DMS53 (cell line): ENCODE measurements around the gene ENTHD1.
A peak's percentile ranks its signal among the peaks of the same experiment; 100 is the strongest.

ENCODE experiments used
- DNase-seq: peaks from one replicate; lab custom pipeline; 2025; lab: John Stamatoyannopoulos, UW

ENTHD1 gene

DNA sequence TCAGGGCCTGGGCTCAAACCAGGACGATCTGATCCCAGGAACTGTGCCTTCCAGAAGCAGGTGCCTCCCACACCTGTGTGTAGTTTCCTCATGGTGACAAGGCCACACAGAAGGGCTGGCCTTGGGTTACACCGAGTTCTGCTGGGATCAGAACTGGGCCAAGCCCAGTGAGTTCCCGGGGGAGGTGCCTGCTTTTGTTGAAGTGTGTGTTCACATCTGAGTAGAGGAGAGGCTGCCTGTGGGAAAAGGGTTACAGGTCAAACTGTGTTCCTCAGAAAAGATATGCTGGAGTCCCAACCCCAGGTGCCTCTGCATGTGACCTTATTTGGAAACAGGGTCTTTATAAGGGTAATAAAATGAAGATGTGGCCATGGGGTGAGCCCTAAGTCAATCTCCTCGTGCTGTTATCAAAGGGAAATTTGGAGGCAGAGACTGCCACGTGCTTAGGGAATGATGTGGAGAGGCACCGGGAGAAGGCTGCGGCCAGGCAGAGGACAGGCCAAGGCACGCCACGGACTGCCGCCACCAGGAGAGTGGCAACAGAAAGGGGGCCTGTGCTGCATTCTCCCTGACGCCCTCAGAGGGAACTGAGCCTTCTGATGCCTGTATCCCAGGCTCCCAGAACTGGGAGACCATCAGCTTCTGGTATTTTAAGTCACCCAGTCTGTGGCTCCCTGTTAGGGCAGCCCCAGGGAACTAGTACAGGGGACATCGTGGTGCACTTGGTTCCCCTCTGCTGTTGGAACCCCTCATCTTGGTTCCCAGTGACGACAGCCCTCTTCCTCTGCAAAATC, 164.2 kb downstream of the ENTHD1 start:
- no peak for DNase-seq

DNA sequence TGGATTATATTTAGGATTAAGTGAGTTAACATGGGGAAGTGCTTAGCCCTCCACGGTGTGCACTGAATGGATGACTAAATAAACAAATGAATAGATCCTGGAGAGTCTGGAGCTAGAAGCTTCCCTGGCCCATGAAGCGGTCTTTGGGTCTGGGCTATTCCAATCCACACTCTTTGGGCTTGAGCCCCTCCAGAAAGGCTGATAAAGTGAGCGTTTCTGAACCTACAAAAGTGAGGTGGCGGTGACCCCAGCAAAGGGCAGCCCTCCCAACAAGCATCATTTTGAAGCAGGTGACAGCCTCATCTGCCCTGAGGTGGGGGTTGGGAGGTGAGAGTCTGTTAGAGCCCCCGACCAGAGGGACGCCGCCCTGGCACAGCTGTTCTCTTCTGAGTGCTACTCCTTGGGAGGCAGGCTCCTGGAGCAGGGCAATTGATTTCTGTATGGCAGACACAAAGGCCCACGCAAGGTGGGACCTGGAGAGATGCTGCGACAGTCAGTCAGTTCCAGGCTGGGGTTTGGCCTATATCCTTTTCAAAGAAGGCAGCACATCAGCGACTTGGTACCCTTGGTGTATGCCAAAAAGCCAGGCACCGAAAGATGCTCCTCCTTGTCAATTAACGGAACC, 165.2 kb downstream of the ENTHD1 start:
- DNase-seq = peak; percentile 30

DNA sequence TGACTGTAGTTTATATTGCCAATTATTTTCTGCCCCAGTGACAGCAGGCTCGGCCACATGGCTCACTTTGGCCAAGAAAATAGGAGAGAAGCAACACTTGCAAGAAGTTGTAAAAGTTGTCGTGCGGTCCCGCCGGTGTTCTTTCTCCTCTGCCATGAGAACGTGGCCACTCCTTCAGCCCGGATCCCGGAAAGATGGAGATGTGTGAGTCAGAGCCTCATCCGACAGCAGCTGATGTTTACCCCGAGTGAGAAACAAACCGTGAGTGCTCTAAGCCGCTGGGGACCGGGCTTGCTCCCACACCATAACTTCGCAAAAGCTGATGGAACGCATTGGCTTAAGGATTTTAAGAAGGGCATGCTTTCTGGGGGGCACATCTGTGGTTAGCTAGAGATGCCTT, 166.0 kb downstream of the ENTHD1 start:
- DNase-seq = peak; percentile 85

DNA sequence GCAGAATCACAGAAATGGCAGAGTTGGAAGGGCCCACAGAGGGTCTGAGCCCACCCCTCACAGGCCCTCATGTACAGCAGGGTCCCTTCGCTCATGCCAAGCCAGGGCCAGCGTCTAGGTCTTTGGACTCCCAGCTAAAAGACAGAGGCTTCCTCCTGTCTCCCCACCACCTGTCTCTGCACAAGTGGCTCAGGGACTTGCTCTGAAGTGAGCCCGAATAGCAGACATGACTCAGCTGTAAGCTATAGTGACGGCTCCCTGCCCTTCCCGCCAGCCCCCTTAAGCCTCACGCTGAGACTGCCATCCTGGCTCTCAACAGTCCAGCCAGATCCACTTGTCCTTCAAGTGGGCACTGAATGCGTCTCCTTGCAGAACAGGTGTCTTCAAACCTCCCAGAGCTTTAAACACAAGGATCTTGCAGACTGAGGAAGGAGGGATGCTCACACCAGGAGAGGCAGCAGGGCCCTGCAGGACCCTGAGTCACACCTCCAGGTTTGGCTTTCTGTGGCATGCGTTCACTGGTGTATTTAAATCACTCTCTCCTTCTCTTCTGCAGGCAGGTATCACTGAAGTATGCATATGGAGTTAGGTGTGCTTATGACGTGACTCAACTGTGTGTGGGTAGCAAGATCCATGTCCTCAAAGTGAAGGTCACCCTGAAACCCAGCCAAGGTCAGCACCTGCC, 168.1 kb downstream of the ENTHD1 start:
- peak; percentile 44 for DNase-seq

DNA sequence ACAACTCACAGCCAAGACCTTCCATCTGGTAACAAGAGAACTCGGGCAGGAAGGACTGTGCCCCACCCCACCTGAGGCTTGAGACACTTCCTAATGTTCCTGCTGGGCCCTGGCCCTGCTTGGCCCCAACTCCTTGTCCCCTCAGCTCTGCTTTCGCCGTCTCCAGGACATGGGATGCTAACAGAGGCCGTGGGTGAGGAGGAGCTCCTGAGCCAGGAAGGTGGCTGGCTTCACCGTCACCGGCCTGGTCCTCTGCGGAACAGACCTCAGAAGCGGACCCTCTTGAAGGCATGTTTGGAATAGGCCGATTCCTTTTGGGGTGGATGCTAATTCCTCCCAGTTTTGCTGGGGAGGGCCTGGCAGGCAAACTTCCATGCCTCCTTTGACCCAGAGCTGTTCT, 168.7 kb downstream of the ENTHD1 start:
- DNase-seq = no peak

DNA sequence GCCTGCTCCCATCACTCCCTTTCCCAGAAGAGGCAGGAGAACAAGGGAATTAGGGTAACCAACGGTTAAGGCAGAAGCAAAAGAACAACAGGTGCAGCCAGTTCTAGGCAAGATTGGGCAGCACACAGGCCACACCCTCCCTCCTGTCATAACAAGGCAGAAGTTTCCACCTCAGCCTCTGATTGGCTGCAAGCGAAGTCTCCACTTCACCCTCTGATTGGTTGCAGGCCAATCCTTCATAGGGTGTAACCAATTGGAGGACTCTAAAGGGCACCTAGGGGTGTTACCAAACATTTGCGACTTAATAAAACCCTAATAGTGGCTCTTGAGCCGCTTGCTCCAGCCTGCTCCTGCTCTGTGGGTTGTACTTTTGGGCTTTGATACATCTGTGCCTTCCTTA, 169.2 kb downstream of the ENTHD1 start:
- DNase-seq = no peak

DNA sequence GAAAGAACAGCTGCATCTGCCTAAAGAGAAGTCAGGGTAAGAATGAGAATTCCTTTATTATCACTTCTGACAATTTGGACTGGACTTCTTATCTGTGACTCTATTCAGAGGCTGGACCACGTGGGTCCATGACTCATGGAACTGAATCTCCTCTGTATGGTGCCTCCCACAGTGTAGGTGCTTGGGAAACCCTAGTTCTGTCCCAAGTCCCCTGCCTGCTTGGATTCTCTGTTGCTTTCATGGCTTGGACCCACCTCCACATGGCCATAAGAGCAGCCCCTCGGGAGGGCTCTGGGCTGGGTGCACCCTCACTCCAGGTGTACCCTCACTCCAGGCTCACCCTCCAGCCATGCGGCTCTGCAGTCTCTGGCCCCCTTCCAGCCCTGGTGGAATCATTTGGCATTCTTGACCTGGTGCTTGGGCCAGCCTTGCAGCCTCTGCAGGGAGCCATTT, 169.6 kb downstream of the ENTHD1 start:
- peak; percentile 18 for DNase-seq

DNA sequence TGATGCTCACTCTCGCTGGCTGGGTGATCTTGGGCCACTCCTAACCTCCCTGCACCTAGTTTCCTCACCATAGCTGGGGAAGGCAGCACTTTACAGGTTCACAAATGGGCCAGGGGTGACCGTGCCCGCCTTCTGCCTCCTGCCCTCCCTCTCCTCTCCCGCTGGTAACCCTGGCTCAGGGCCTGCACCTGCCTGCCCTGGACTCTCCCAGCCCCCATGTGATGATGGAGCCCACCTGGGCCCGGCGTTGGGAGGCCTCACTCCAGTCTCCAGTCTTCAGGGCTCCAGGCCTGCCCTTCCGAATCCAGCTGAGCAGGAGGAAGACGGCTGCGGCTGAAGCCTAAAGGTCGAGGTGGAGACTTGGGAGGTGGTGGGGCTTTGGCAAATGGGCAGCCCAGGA, 170.1 kb downstream of the ENTHD1 start:
- no peak for DNase-seq

DNA sequence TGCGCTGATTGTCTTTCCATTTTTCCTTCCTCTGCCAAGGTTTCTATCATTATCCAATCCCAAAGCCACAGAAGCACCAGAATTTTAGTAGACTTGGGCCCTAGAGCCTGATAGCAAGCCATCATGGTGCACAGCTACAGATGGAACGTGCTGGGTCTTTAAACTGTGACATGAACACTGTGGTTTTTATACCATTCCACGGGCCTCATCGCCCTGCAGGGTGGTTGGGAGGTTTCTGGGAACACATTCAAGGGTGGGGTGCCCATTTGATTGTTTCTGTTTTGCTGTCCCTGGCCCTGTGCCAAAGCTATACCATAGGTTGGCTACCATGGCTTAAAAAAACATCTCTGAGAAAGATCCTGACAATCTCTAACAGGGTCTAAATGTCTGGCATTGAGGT, 171.1 kb downstream of the ENTHD1 start:
- DNase-seq = no peak

DNA sequence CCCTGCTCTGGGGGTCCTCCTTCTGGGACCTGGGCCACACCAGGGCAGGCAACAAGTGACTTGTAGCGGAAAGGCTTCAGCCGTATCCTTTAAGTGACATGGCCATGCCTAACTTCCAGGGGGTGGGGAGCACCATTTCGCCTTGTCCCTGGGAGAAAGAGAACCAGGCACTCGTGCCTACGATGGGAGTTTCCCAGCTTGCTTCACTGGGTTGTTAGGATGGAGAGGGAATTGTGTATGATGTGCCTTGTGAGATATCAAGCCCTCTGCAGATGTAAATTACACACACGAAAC, 171.6 kb downstream of the ENTHD1 start:
- no peak for DNase-seq

DNA sequence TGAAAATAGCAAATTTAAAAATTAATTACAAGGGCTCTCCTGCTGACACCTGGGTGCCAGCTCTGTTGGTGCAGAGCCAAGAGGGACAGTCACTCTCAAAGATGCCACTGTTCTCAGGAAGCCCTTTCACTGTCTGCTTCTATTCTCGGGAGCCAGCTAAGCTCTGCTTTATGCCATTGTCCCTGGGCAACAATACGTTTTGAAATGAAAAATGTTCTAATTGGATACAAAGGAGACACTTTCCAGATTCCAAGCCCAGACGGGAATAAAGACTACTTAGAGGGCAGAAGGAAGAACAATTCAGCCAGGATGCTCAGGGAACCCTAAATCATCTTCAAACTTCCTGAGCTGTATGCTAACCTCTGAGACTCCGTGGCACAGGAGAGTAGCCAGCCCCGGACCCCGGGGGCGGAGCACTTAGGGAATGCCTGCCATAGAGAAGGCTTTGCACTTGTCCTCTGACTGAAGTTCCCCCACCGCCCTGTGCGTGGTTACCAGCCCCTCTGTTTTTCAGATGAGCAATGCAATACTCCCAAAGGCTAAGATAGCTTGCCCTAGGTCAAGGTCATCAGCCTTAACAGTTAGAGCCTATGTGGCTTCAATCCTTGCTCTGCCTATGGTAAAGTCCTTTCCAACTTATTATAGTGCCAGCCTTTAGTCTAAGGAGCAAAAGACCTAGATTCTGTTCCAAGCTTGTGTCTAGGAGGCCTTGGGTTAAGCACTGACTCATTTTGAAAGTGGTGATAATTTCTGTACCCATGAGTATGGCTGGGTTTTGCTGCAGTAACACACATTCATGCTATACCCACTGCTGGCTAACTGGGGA, 172.1 kb downstream of the ENTHD1 start:
- DNase-seq = no peak

DNA sequence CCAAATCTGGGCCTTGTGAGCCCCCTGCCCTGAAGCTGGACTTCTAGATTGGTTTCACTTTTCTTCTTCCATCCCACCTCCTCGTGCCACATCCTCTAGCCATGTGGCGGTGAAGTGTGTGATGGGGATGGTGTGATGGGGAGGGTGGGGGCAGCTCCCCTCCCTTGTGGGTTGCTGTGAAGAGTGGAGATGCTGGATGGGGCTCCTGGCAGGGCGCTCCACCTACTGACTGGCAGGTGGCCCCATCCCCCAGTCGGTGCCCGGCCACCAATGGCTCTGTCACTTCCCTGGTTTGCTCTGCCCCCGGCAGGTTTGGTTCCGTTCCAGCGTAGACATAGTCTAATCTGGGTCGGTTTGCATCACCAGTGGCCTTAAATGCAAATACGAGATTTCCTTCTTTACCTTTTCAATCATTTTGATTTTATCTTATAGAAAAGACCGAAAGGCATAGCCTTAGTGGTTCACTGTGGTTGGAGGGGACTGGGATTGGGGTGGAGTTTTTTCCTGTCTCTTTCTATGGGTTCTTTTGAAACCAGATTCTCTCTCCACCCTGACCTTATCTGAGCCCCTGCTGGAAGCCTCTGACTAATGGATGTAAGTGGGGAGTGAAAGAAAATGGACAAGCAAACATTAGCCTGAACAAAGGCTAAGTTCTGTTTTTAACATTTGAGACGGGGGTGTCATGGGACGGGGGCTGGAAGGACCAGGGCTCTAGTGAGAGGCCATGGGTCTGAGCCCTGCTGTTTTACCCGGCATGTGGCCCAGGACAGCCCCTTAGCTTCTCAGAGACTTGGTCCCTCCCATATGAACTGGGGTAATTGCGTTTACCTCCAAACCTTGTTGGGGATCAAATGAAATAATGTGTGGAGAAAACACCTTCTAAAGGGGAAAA, 173.8 kb downstream of the ENTHD1 start:
- no peak for DNase-seq

DNA sequence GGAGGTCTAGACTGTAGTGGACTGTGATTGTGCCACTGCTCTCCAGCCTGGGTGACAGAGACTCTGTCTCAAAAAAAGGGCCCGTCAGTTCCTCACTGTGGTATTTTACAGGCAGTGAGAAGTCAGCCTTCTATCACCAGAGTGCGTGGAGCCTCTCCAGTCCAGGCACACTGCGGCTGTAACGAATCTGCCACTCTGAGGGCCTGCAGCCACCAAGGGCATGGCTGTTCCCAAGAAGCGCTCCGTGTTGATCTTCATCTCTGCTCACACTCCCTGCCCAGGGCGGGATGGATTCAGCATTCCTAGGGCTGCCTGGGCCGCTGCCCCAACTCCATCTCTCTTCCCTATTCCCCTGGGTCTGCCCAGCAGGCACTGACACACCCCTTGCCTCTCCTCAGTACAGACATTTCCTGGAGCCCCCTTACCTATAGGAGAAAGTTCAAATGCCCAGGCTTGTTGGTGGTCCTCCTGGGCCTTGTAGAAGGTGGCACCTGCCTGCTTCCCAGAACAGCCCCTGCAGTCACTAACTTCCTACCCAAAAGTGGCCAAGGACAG, 174.6 kb downstream of the ENTHD1 start:
- DNase-seq = no peak

DNA sequence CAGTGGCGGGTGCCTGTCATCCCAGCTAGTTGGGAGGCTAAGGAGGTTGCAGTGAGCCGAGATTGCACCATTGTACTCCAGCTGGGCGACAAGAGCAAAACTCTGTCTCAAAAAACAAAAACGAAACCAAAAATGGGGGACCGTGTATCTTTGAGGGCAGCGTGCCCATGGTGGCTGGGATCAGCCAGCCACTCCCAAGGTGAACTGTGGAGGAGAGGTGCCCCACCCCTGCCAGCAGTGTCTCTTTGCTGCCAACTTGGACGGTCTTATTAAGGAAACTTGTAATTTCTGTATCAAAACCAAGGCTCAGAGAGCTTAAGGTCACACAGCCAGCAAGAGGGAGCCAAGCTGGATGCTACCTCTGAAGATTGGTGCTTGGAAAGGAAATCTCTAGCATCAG, 175.4 kb downstream of the ENTHD1 start:
- no peak for DNase-seq

DNA sequence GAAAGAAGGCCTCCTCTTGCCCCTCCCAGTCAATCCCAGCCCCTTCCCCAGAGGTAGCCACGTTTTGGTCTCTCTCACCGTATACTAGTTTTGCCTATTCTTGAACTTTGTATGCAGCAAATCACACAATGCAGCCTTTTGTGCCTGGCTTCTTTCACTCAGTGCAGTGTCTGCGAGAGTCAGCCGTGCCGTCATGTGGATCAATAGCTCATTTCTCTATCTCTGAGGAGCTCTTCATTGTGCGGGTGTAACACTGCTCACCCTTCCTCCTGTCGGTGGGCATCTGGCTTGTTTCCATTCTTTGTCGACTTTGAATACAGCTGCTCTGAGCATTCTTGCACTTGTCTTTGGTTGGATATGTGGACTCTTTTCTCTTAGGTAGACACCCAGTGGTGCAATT, 176.5 kb downstream of the ENTHD1 start:
- DNase-seq = no peak

DNA sequence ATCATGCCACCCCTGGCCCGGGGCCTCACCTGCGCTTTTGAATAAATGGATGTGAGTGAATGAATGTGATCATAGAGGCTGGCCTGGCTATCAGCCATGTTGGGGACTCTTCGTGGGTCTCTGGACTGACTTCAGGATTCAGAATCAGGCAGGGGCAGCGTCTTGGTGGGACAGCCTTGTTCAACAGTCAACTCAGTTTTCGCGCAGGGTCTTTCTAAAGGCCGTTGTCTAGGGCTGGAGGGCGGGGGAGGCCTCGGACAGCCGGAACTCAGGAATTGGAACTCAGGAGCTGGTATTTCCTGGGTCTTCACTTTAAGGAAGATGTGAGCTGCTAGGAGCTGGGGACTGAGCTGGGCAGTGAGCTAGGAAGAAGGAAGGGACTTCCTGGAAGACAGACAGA, 177.0 kb downstream of the ENTHD1 start:
- DNase-seq = no peak

DNA sequence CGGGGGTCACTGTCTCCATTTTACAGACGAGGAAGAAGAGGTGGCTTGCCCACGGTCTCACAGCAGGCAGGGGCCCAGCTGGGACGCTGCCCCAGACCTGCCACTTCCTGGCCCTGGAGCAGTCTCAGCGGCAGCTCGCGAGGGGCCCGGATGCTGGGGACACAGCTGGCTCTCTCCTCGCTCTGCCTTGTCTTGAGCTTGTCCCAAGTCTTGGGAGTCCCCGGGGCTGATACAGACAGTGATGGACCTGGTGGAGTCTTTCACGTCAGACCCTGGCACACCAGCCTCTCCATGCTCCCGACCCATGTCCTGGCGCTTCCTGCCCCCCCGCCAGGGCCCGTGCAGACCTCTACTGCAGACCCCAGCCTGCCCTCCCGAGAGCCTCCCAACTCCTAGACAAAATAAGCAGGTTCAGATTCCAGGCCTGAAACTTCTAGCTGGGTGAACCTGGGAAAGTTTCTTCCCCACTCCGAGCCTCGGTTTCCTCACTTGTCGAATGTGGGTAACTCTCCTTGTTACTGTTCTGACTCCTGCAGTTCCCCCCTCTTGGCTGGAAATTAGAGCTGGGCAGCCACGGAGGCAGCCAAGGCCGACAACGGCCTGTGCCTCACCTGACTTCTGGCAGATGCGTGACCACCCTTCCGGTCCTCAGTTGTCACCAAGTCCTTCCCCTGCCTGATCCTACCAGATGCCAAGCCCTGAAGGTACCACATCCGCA, 177.6 kb downstream of the ENTHD1 start:
- no peak for DNase-seq

DNA sequence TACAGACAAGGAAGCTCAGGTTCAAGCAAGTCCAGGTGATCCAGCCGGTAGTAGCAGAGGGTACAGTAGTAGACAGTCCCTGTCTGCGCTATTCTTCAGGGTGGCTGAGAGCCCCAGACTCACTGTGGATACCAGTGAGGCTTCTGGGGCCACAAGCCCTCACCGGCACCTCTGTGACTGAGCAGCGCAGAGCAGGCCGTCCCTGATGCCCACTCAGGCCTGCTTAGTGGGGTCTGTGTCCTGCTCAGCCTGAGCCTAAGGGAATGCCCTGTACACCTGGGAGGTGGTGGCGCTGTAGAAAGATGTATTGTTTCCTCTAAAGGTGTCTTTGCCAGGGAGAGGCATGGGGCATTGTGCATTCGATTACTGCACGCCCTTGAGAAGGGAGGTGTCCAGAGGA, 179.2 kb downstream of the ENTHD1 start:
- no peak for DNase-seq

DNA sequence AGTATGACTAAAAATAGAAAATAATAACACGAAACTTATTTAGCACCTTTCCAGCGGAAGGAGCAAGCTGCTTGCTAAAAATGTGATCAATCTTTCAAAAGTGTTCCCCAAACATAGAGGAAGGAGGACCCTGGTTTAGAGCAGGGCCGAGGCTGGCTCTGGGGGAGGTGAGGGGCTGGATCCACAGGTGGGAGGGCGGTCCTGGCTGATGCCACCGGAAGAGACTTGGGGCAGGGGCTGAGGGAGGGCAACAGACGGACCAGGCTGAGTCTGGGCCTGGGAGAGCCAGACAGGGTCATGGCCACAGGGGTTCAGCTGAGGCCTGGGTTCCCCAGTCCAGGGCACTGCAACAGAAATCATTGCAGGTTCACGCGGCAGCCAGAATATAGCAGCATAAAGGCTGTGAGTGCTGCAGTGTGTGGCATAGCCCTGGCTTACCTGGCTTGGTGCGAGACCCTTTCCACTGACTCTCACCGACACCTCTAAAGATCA, 179.7 kb downstream of the ENTHD1 start:
- no peak for DNase-seq
